ENCODE data around the gene HSPA12B. TPM values are rescaled to one million over a fixed set of nuclear protein-coding genes. Genes with fewer than 3 reads are reported as not detected.

HSPA12B gene
- total RNA-seq, 3 donors from 2014 or later (not counting 1 experiment from before 2014, with no cell fraction given) = not detected

GRCh38 chr20:3771552-3772058, 39.1 kb downstream of the HSPA12B start:
- H3K4me1 ChIP-seq (ENCODE audit: control insufficient read depth, insufficient read depth, low read length) = peaks cover 20% of the 10 kb centered on the region
- H3K4me3 ChIP-seq (ENCODE audit: low read length) = no peak overlapping the region
- H3K27ac Mint-ChIP-seq = no peak overlapping the region
- no peak for TF ChIP-seq CTCF (IDR thresholded peaks at IDR 0.05)
- H3K27ac ChIP-seq (ENCODE audit: low read length) = no peak overlapping the region
- no peak for ATAC-seq
- intact Hi-C loops (cut with micrococcal nuclease) = no loop called here
- no peaks in the 10 kb centered on the region for H3K36me3 Mint-ChIP-seq
- no peaks in the 10 kb centered on the region for H3K27me3 Mint-ChIP-seq (ENCODE audit: low read depth in 2 of 2)
- no peak for DNase-seq
- no peaks in the 10 kb centered on the region for H3K9me3 Mint-ChIP-seq
- no peaks in the 10 kb centered on the region for H3K27me3 ChIP-seq (ENCODE audit: control insufficient read depth, insufficient read depth, low read length)
- no peaks in the 10 kb centered on the region for H3K9me3 ChIP-seq (ENCODE audit: control insufficient read depth, insufficient read depth, low read length)
- 77% methylated on average over 7 of the region's 7 CpGs for WGBS (ENCODE audit: insufficient coverage)
- peaks cover 5 to 17% of the 10 kb centered on the region in 2 donors for H3K4me1 Mint-ChIP-seq
- no peaks in the 10 kb centered on the region for H3K36me3 ChIP-seq (ENCODE audit: control insufficient read depth, insufficient read depth, low read length)
- no peak overlapping the region for H3K4me3 Mint-ChIP-seq

DNA sequence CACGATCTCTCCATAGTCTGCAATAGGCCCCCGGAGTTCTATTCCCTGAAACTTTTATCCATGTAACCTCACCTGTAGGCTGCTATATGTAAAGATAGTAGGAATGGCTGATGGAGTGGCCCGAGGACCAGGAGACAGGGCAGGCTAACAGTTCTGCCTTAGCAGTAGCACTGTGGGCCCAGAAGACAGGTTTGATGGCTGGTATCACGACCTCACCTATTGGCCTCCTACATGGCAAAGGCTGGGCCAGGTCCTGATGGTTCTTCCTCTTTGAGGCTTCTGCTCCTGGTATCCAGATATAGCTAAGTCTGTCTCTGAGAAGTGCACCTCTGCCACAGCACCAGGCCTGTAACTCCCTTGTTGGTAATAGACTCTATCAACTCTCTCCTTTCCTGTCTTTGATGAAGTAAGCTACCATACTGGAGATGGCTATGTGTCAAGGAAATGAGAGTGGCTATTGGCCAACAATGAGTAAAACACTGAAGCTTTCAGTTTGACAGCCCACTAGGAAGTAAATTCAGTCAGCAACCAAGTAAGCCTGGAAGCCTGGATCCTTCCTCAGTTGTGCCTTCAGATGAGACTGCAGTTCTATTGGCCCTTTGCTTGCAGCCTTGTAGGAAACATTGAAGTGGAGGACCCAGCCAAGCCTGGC, 43.1 kb downstream of the HSPA12B start:
- no peak overlapping the region for H3K27ac Mint-ChIP-seq
- peaks cover 12 to 31% of the 10 kb centered on the region in 2 donors for H3K4me1 Mint-ChIP-seq
- Histone ChIP-seq H3K4me3 (ENCODE audit: low read length) (no peak overlapping the region), H3K4me1 (ENCODE audit: control insufficient read depth, insufficient read depth, low read length) (peaks cover 22% of the 10 kb centered on the region), H3K36me3 (ENCODE audit: control insufficient read depth, insufficient read depth, low read length) (no peaks in the 10 kb centered on the region), H3K27ac (ENCODE audit: low read length) (no peak overlapping the region), H3K9me3 (ENCODE audit: control insufficient read depth, insufficient read depth, low read length) (no peaks in the 10 kb centered on the region), H3K27me3 (ENCODE audit: control insufficient read depth, insufficient read depth, low read length) (peaks cover 15% of the 10 kb centered on the region)
- H3K36me3 Mint-ChIP-seq = no peaks in the 10 kb centered on the region
- H3K9me3 Mint-ChIP-seq = no peaks in the 10 kb centered on the region
- DNase-seq = no peak
- no peak for TF ChIP-seq CTCF (IDR thresholded peaks at IDR 0.05)
- no peaks in the 10 kb centered on the region for H3K27me3 Mint-ChIP-seq (ENCODE audit: low read depth in 2 of 2)
- ATAC-seq = no peak
- peak overlapping the region; percentile 85 for H3K4me3 Mint-ChIP-seq
- WGBS (ENCODE audit: insufficient coverage) = 93% methylated on average over 2 of the region's 4 CpGs
- intact Hi-C loops (cut with micrococcal nuclease) = no loop called here

- Mint-ChIP-seq H3K27ac (peak overlapping the region in 1 of 2 donors; percentile 74), H3K4me1 (peaks cover 26 to 48% of the 10 kb centered on the region in 2 donors), H3K4me3 (peak overlapping the region; percentile 85), H3K36me3 (no peaks in the 10 kb centered on the region), H3K27me3 (ENCODE audit: low read depth in 2 of 2) (no peaks in the 10 kb centered on the region), H3K9me3 (no peaks in the 10 kb centered on the region)
- peak overlapping the region; percentile 35 for H3K4me3 ChIP-seq (ENCODE audit: low read length)
- ATAC-seq = peak; percentile 30 to 54 (median 49)
- 8% methylated on average over 16 of the region's 16 CpGs for WGBS (ENCODE audit: insufficient coverage)
- H3K4me1 ChIP-seq (ENCODE audit: control insufficient read depth, insufficient read depth, low read length) = peaks cover 32% of the 10 kb centered on the region
- TF ChIP-seq CTCF (IDR thresholded peaks at IDR 0.05) = no peak
- DNase-seq = peak in 1 of 2 donors; percentile 44
- intact Hi-C loops (cut with micrococcal nuclease) = no loop called here
- H3K9me3 ChIP-seq (ENCODE audit: control insufficient read depth, insufficient read depth, low read length) = no peaks in the 10 kb centered on the region
- no peaks in the 10 kb centered on the region for H3K36me3 ChIP-seq (ENCODE audit: control insufficient read depth, insufficient read depth, low read length)
- no peak overlapping the region for H3K27ac ChIP-seq (ENCODE audit: low read length)
- H3K27me3 ChIP-seq (ENCODE audit: control insufficient read depth, insufficient read depth, low read length) = peaks cover 15% of the 10 kb centered on the region
These were observed 44.9 kb downstream of the HSPA12B start for GRCh38 chr20:3777381-3777715.
